Epithelial cell of esophagus (primary cell): ENCODE results near the gene ACP7.

ENCODE experiments used
- DNase-seq: peaks from one replicate; pipeline ENCODE4 v3.0.0; 2010; ENCODE audit warnings: low read depth
- H3K4me3 ChIP-seq: 2 replicates; pipeline ENCODE4 v1.5.1; 2011; ENCODE audit warnings: mild to moderate bottlenecking, low read length, control low read depth
- CTCF ChIP-seq: IDR thresholded peaks from 2 replicates; pipeline ENCODE4 v1.5.1; 2011; ENCODE audit warnings: low read depth, mild to moderate bottlenecking, low read length, control low read depth, inconsistent platforms; ENCODE audit not compliant: insufficient read depth; ENCODE audit errors: missing control alignments

The ACP7 gene

GRCh38 chr19:39097721-39098120, 13.6 kb downstream of the ACP7 start:
- no peak for TF ChIP-seq CTCF
- no peak for DNase-seq
- no peak overlapping the region for H3K4me3 ChIP-seq

- TF ChIP-seq CTCF, result no peak
- no peak overlapping the region for H3K4me3 ChIP-seq
- no peak for DNase-seq
These were observed 14.4 kb downstream of the ACP7 start for GRCh38 chr19:39098365-39099269.

GRCh38 chr19:39099341-39099740, 15.2 kb downstream of the ACP7 start:
- H3K4me3 ChIP-seq, result no peak overlapping the region
- DNase-seq, result no peak
- no peak for TF ChIP-seq CTCF

- no peak for TF ChIP-seq CTCF
- DNase-seq, result no peak
- H3K4me3 ChIP-seq, result no peak overlapping the region
These were observed 16.5 kb downstream of the ACP7 start for GRCh38 chr19:39100500-39101166.

GRCh38 chr19:39103151-39103550, 19.0 kb downstream of the ACP7 start:
- no peak overlapping the region for H3K4me3 ChIP-seq
- TF ChIP-seq CTCF, result no peak
- no peak for DNase-seq

- DNase-seq, result no peak
- H3K4me3 ChIP-seq, result no peak overlapping the region
- TF ChIP-seq CTCF, result no peak
These were observed 20.0 kb downstream of the ACP7 start for GRCh38 chr19:39104186-39104596.

GRCh38 chr19:39106194-39106593, 22.0 kb downstream of the ACP7 start:
- TF ChIP-seq CTCF, result no peak
- no peak overlapping the region for H3K4me3 ChIP-seq
- no peak for DNase-seq
